ENCODE results near the gene RNF26. TPM values are rescaled to one million over a fixed set of nuclear protein-coding genes. Genes with fewer than 3 reads are reported as not detected.

RNF26 gene
- total RNA-seq, 1 experiment from 2014 or later: 64.3 TPM

- no TSS peak for BruUV-seq (replicated peaks)
- H3F3A ChIP-seq (ENCODE audit: insufficient read depth, low read depth): peaks cover 5% of the 10 kb centered on the region
- no peak overlapping the region for H3K27ac ChIP-seq
- intact Hi-C loops (cut with micrococcal nuclease; ENCODE audit: unreplicated experiment): no loop called here
- H2AFZ ChIP-seq: no peak overlapping the region
- no peaks in the 10 kb centered on the region for H3K27me3 ChIP-seq (ENCODE audit: insufficient read depth, low read depth)
- DNase-seq: no peak
- ChIA-PET POLR2A (ENCODE audit: unreplicated experiment) (no interaction called here), CTCF (no interaction called here)
- H3K9me3 ChIP-seq (ENCODE audit: insufficient read depth, low read depth): no peaks in the 10 kb centered on the region
- H3K4me3 ChIP-seq: no peak overlapping the region
- H4K20me1 ChIP-seq (ENCODE audit: insufficient read depth): no peaks in the 10 kb centered on the region
- no peaks in the 10 kb centered on the region for H3K9me2 ChIP-seq (ENCODE audit: insufficient read depth)
- TF ChIP-seq CTCF (conservative IDR thresholded peaks at IDR 0.05): no peak
- no peak for TF ChIP-seq EZH2 (IDR thresholded peaks at IDR 0.05; ENCODE audit: low read depth)
- H3K79me2 ChIP-seq (ENCODE audit: low read depth): no peaks in the 10 kb centered on the region
- no peak overlapping the region for H3K4me2 ChIP-seq
- H3K36me3 ChIP-seq (ENCODE audit: low read depth): no peaks in the 10 kb centered on the region
- H3K4me1 ChIP-seq (replicated peaks; ENCODE audit: insufficient read depth): peaks cover 23% of the 10 kb centered on the region
Observed at GRCh38 chr11:119372260-119373058, 38.1 kb downstream of the RNF26 start.

GRCh38 chr11:119373059-119373920 is 39.0 kb downstream of the RNF26 start:
- no TSS peak for BruUV-seq (replicated peaks)
- Histone ChIP-seq H4K20me1 (ENCODE audit: insufficient read depth) (no peaks in the 10 kb centered on the region), H3K4me2 (no peak overlapping the region), H3F3A (ENCODE audit: insufficient read depth, low read depth) (peaks cover 4% of the 10 kb centered on the region), H3K4me3 (no peak overlapping the region), H3K9me3 (ENCODE audit: insufficient read depth, low read depth) (no peaks in the 10 kb centered on the region), H3K36me3 (ENCODE audit: low read depth) (no peaks in the 10 kb centered on the region), H3K27me3 (ENCODE audit: insufficient read depth, low read depth) (no peaks in the 10 kb centered on the region), H3K9me2 (ENCODE audit: insufficient read depth) (no peaks in the 10 kb centered on the region), H3K79me2 (ENCODE audit: low read depth) (no peaks in the 10 kb centered on the region), H2AFZ (no peak overlapping the region), H3K4me1 (replicated peaks; ENCODE audit: insufficient read depth) (peaks cover 28% of the 10 kb centered on the region), H3K27ac (no peak overlapping the region)
- DNase-seq: no peak
- ChIA-PET CTCF (interaction anchor here (0.6 to 1.5 kb wide), 4 partner anchors 12 to 33 kb away, joined by 4 to 9 read pairs (median 5); partner anchors contain the start of gene C1QTNF5), POLR2A (ENCODE audit: unreplicated experiment) (no interaction called here)
- intact Hi-C loops (cut with micrococcal nuclease; ENCODE audit: unreplicated experiment): no loop called here
- TF ChIP-seq EZH2 (IDR thresholded peaks at IDR 0.05; ENCODE audit: low read depth): no peak
- TF ChIP-seq CTCF (conservative IDR thresholded peaks at IDR 0.05): no peak

GRCh38 chr11:119373921-119374631 is 39.7 kb downstream of the RNF26 start:
- no peaks in the 10 kb centered on the region for H3K9me3 ChIP-seq (ENCODE audit: insufficient read depth, low read depth)
- TF ChIP-seq CTCF (conservative IDR thresholded peaks at IDR 0.05) (peak; percentile 99), EZH2 (IDR thresholded peaks at IDR 0.05; ENCODE audit: low read depth) (no peak)
- H3K27me3 ChIP-seq (ENCODE audit: insufficient read depth, low read depth): no peaks in the 10 kb centered on the region
- H3K4me1 ChIP-seq (replicated peaks; ENCODE audit: insufficient read depth): peaks cover 28% of the 10 kb centered on the region
- H4K20me1 ChIP-seq (ENCODE audit: insufficient read depth): no peaks in the 10 kb centered on the region
- ChIA-PET POLR2A (ENCODE audit: unreplicated experiment) (no interaction called here), CTCF (interaction anchor here (0.5 to 1.5 kb wide), 4 partner anchors 13 to 332 kb away, joined by 3 to 9 read pairs (median 5); partner anchors contain the start of gene C1QTNF5)
- peak; percentile 55 to 76 for DNase-seq
- H3K27ac ChIP-seq: no peak overlapping the region
- H3K4me2 ChIP-seq: no peak overlapping the region
- no peaks in the 10 kb centered on the region for H3K36me3 ChIP-seq (ENCODE audit: low read depth)
- H3K9me2 ChIP-seq (ENCODE audit: insufficient read depth): no peaks in the 10 kb centered on the region
- H2AFZ ChIP-seq: no peak overlapping the region
- peaks cover under 1% of the 10 kb centered on the region; the same call in 1 of the 2 replicates for H3F3A ChIP-seq (ENCODE audit: insufficient read depth, low read depth)
- intact Hi-C loops (cut with micrococcal nuclease; ENCODE audit: unreplicated experiment): loop anchor here (1.0 kb wide), 2 partner anchors 18 to 53 kb away; no protein-coding TSS in a partner anchor
- no peak overlapping the region for H3K4me3 ChIP-seq
- BruUV-seq (replicated peaks): no TSS peak
- H3K79me2 ChIP-seq (ENCODE audit: low read depth): no peaks in the 10 kb centered on the region

Data from PC-9 (cell line).